IMR-90 (cell line): Measurements from ENCODE around the gene SSPN. TPM values are rescaled to one million over a fixed set of nuclear protein-coding genes. Genes with fewer than 3 reads are reported as not detected.

ENCODE experiments used
- ATAC-seq: fragments of 200-7000 bp; cut with Tn5 transposase; 2 replicates; pipeline ENCODE4 v1.9.1; 2020; ENCODE audit warnings: low read depth, mild to moderate bottlenecking, moderate library complexity
- BruUV-seq: library from RNA; stranded (reverse); fragments of 400-500 nt; replicated peaks from 2 replicates; lab custom pipeline; 2021; lab: Mats Ljungman, UMichigan
- CTCF ChIA-PET: fragments of 300-600 bp; formaldehyde crosslinking; extraction: SDS; loops from one replicate; lab custom pipeline; 2021; ENCODE audit warnings: antibody characterized with exemption; lab: Yijun Ruan, JAX
- POLR2A ChIA-PET: fragments of 300-600 bp; sonication (Branson Sonifier 250); formaldehyde crosslinking; loops from one replicate; lab custom pipeline; 2022; ENCODE audit warnings: antibody characterized with exemption; ENCODE audit not compliant: unreplicated experiment; lab: Charles Lee
- DNase-seq: peaks from one replicate; pipeline ENCODE4 v3.0.0; 2013
- H2AFZ ChIP-seq: replicated peaks from 2 replicates; pipeline ENCODE3; 2013; ENCODE audit warnings: low read length, mild to moderate bottlenecking; ENCODE audit not compliant: poor library complexity
- H2AK5ac ChIP-seq: 2 replicates; pipeline ENCODE4 v1.6.1; 2013; ENCODE audit warnings: low read depth, low read length, inconsistent platforms
- H2AK9ac ChIP-seq: replicated peaks from 2 replicates; pipeline ENCODE3; 2013; ENCODE audit warnings: mild to moderate bottlenecking, low read depth, low read length, moderate library complexity; ENCODE audit not compliant: poor library complexity
- H2BK120ac ChIP-seq: 2 replicates; pipeline ENCODE4 v1.6.1; 2013; ENCODE audit warnings: low read depth, low read length, inconsistent platforms
- H2BK15ac ChIP-seq: 3 replicates; pipeline ENCODE4 v1.6.1; 2013; ENCODE audit warnings: low read depth, low read length, inconsistent platforms
- H2BK20ac ChIP-seq: 2 replicates; pipeline ENCODE4 v1.6.1; 2013; ENCODE audit warnings: low read depth, mild to moderate bottlenecking, inconsistent platforms, low read length, moderate library complexity
- H2BK5ac ChIP-seq: 2 replicates; pipeline ENCODE4 v1.6.1; 2013; ENCODE audit warnings: mild to moderate bottlenecking, low read depth, low read length, inconsistent platforms; ENCODE audit not compliant: poor library complexity, severe bottlenecking
- H3K14ac ChIP-seq: replicated peaks from 2 replicates; pipeline ENCODE4 v1.6.1; 2013; ENCODE audit warnings: low read depth, low read length, inconsistent platforms
- H3K18ac ChIP-seq: 2 replicates; pipeline ENCODE4 v1.6.1; 2013; ENCODE audit warnings: low read depth, low read length, control low read depth
- H3K23ac ChIP-seq: 2 replicates; pipeline ENCODE4 v1.6.1; 2013; ENCODE audit warnings: low read depth, low read length, inconsistent platforms
- H3K27ac ChIP-seq: 2 replicates; pipeline ENCODE4 v1.5.1; 2013; ENCODE audit warnings: mild to moderate bottlenecking, control low read depth, low read length; ENCODE audit not compliant: insufficient read depth
- H3K27me3 ChIP-seq: 2 replicates; pipeline ENCODE4 v1.6.1; 2013; ENCODE audit warnings: low read length; ENCODE audit not compliant: control insufficient read depth, insufficient read depth
- H3K36me3 ChIP-seq: 2 replicates; pipeline ENCODE4 v1.6.1; 2013; ENCODE audit warnings: low read length, mixed read lengths; ENCODE audit not compliant: control insufficient read depth, insufficient read depth
- H3K4ac ChIP-seq: 2 replicates; pipeline ENCODE4 v1.6.1; 2013; ENCODE audit warnings: low read depth, low read length, inconsistent platforms
- H3K4me1 ChIP-seq: 2 replicates; pipeline ENCODE4 v1.6.1; 2013; ENCODE audit warnings: low read length, mixed read lengths; ENCODE audit not compliant: control insufficient read depth, insufficient read depth
- H3K4me2 ChIP-seq: 2 replicates; pipeline ENCODE4 v1.6.1; 2013; ENCODE audit warnings: low read depth, mild to moderate bottlenecking, control low read depth, low read length, moderate library complexity
- H3K4me3 ChIP-seq: 2 replicates; pipeline ENCODE4 v1.5.1; 2013; ENCODE audit warnings: low read depth, mild to moderate bottlenecking, control low read depth, low read length, moderate library complexity; ENCODE audit not compliant: insufficient read depth
- H3K56ac ChIP-seq: 2 replicates; pipeline ENCODE4 v1.6.1; 2013; ENCODE audit warnings: low read length, inconsistent platforms; ENCODE audit not compliant: insufficient read depth; ENCODE audit errors: extremely low read depth
- H3K79me1 ChIP-seq, 2 experiments: 2 replicates each; pipeline ENCODE4 v1.6.1; 2013; ENCODE audit warnings: low read length in 2 of 2, inconsistent platforms in 1 of 2, low read depth in 1 of 2
- H3K9ac ChIP-seq: 2 replicates; pipeline ENCODE4 v1.6.1; 2013; ENCODE audit warnings: low read depth, low read length, control low read depth
- H3K9me1 ChIP-seq: 2 replicates; pipeline ENCODE4 v1.6.1; 2013; ENCODE audit warnings: low read length, inconsistent platforms; ENCODE audit not compliant: insufficient read depth
- H3K9me3 ChIP-seq: 2 replicates; pipeline ENCODE4 v1.6.1; 2013; ENCODE audit warnings: low read length; ENCODE audit not compliant: control insufficient read depth, insufficient read depth
- H4K20me1 ChIP-seq: 2 replicates; pipeline ENCODE4 v1.6.1; 2013; ENCODE audit warnings: low read length, inconsistent platforms; ENCODE audit not compliant: insufficient read depth
- H4K5ac ChIP-seq: 2 replicates; pipeline ENCODE4 v1.6.1; 2013; ENCODE audit warnings: mild to moderate bottlenecking, low read depth, low read length, control low read depth
- H4K8ac ChIP-seq, 2 experiments: 2 replicates each; pipeline ENCODE4 v1.6.1; 2013; ENCODE audit warnings: low read depth in 2 of 2, low read length in 2 of 2, control low read depth in 1 of 2, inconsistent platforms in 1 of 2
- H4K91ac ChIP-seq: 2 replicates; pipeline ENCODE4 v1.6.1; 2013; ENCODE audit warnings: low read depth, low read length, inconsistent platforms; ENCODE audit not compliant: insufficient read depth
- CEBPB ChIP-seq: IDR thresholded peaks from 2 replicates; pipeline ENCODE4 v1.6.1; 2012; ENCODE audit warnings: low read depth, low read length, improper control_type of control experiment
- CHD1 ChIP-seq: IDR thresholded peaks from 2 replicates; pipeline ENCODE4 v1.6.1; 2012; ENCODE audit warnings: low read depth, low read length, improper control_type of control experiment
- MAFK ChIP-seq: IDR thresholded peaks from 2 replicates; pipeline ENCODE4 v1.6.1; 2012; ENCODE audit warnings: low read depth, low read length, improper control_type of control experiment
- POLR2A ChIP-seq: IDR thresholded peaks from 2 replicates; pipeline ENCODE4 v1.6.1; 2012; ENCODE audit warnings: mild to moderate bottlenecking, low read depth, low read length
- RAD21 ChIP-seq: IDR thresholded peaks from 2 replicates; pipeline ENCODE4 v1.6.1; 2012; ENCODE audit warnings: low read length, improper control_type of control experiment
- RFX5 ChIP-seq: IDR thresholded peaks from 2 replicates; pipeline ENCODE4 v1.8.0; 2012; ENCODE audit warnings: low read depth, mild to moderate bottlenecking, low read length, moderate library complexity
- SMC3 ChIP-seq: fragments of 150-350 bp; IDR thresholded peaks from 2 replicates; pipeline ENCODE4 v1.6.1; 2016; ENCODE audit warnings: low read depth, mild to moderate bottlenecking, antibody characterized with exemption, low read length, moderate library complexity
- WGBS, 2 experiments: methylation state at CpG; one replicate each; pipeline versions ENCODE4 v1.1.5 to v1.1.7; 2013; ENCODE audit warnings: missing lambda C conversion rate in 2 of 2; ENCODE audit not compliant: insufficient read length in 1 of 2; ENCODE audit errors: extremely low coverage in 2 of 2; 5-methylcytosine and 5-hydroxymethylcytosine counted together
- dilution Hi-C: fragments of 300-500 bp; cut with HindIII; formaldehyde crosslinking; loops from one replicate; pipeline ENCODE4 v1.14.3; 2018; ENCODE audit warnings: low sequenced_read_pairs; ENCODE audit not compliant: unreplicated experiment
- in situ Hi-C: fragments of 300-500 bp; cut with MboI; formaldehyde crosslinking; loops from 3 replicates; pipeline ENCODE4 v1.14.3; 2019; ENCODE audit warnings: low sequenced_read_pairs, inconsistent platforms, mixed read lengths
- intact Hi-C: fragments of 100-400 bp; cut with micrococcal nuclease; formaldehyde crosslinking; loops from 2 replicates; pipeline ENCODE4 v1.10.0; 2022
- polyA plus RNA-seq, 3 experiments: library from polyadenylated mRNA; depleted of rRNA; stranded (reverse); fragments of >200 nt; gene quantifications; 2 replicates each; pipeline ENCODE4 v1.2.3, GENCODE V29; 2012; ENCODE audit warnings: low replicate concordance in 1 of 3
- total RNA-seq: library from RNA; depleted of rRNA; stranded (reverse); fragments of >200 nt; gene quantifications from 2 replicates; pipeline ENCODE4 v1.2.3, GENCODE V29; 2012
- TF ChIP-seq, protein P1 (sequence below): fragments of 150-350 bp; IDR thresholded peaks from 2 replicates; pipeline ENCODE4 v1.6.1; 2016; ENCODE audit warnings: low read depth, mild to moderate bottlenecking, low read length, moderate library complexity, borderline replicate concordance

Gene SSPN
- total and polyA plus RNA-seq, 2 of the 4 experiments (the other 2 are of a cell fraction): 3.5 to 5.6 TPM

GRCh38 chr12:26281320-26281719 lies 85.9 kb downstream of the SSPN start:
- H3K4ac ChIP-seq: no peak overlapping the region
- no peak overlapping the region for H4K8ac ChIP-seq
- H3K79me1 ChIP-seq: no peaks in the 10 kb centered on the region
- no peaks in the 10 kb centered on the region for H3K4me1 ChIP-seq
- ATAC-seq (no peak), DNase-seq (no peak)
- H2BK5ac ChIP-seq: no peak overlapping the region
- H2BK15ac ChIP-seq: no peak overlapping the region
- no peak overlapping the region for H3K23ac ChIP-seq
- dilution Hi-C loops: no loop called here
- no peak overlapping the region for H3K18ac ChIP-seq
- H3K56ac ChIP-seq: no peak overlapping the region
- no peak overlapping the region for H4K91ac ChIP-seq
- WGBS, 2 experiments: 76% methylated on average over 2 of the region's 4 CpGs; no CpG with 5 or more reads in 1 of the 2 experiments
- ChIA-PET CTCF (no interaction called here), POLR2A (no interaction called here)
- intact Hi-C loops: no loop called here
- no TSS peak for BruUV-seq
- no peak overlapping the region for H2AK5ac ChIP-seq
- no peak overlapping the region for H2AFZ ChIP-seq
- H3K4me3 ChIP-seq: no peak overlapping the region
- H3K9me3 ChIP-seq: peaks cover 2% of the 10 kb centered on the region; the same call in 1 of the 2 replicates
- H3K36me3 ChIP-seq: no peaks in the 10 kb centered on the region
- H3K27ac ChIP-seq: no peak overlapping the region
- no peak overlapping the region for H2BK20ac ChIP-seq
- no peaks in the 10 kb centered on the region for H3K9me1 ChIP-seq
- H3K4me2 ChIP-seq: no peak overlapping the region
- no peak overlapping the region for H3K14ac ChIP-seq
- H3K27me3 ChIP-seq: peaks cover 2% of the 10 kb centered on the region; the same call in 1 of the 2 replicates
- no peak overlapping the region for H4K5ac ChIP-seq
- H4K20me1 ChIP-seq: no peaks in the 10 kb centered on the region
- H2BK120ac ChIP-seq: no peak overlapping the region
- H2AK9ac ChIP-seq: no peak overlapping the region
- H3K9ac ChIP-seq: no peak overlapping the region
- TF ChIP-seq RAD21 (no peak), CEBPB (no peak), MAFK (no peak), SMC3 (no peak), RFX5 (no peak), POLR2A (no peak), CHD1 (no peak)
- TF ChIP-seq, protein P1, sequence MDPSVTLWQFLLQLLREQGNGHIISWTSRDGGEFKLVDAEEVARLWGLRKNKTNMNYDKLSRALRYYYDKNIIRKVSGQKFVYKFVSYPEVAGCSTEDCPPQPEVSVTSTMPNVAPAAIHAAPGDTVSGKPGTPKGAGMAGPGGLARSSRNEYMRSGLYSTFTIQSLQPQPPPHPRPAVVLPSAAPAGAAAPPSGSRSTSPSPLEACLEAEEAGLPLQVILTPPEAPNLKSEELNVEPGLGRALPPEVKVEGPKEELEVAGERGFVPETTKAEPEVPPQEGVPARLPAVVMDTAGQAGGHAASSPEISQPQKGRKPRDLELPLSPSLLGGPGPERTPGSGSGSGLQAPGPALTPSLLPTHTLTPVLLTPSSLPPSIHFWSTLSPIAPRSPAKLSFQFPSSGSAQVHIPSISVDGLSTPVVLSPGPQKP: no peak
- in situ Hi-C loops: no loop called here
